ENCODE measurements around the gene MRPS16.

The MRPS16 gene

GRCh38 chr10:73252445-73253224, at the start of gene MRPS16:
MRPS16 (minus strand) TSS chr10:73252644; CDS start chr10:73252482, 162 bp downstream.
- DNase-seq (ENCODE audit: low spot score), result peak; percentile 90
- TF ChIP-seq CTCF (IDR thresholded peaks at IDR 0.05; ENCODE audit: extremely low read depth, missing control alignments), result no peak

GRCh38 chr10:73296946-73297345, 44.5 kb upstream of the MRPS16 start:
- no peak for TF ChIP-seq CTCF (IDR thresholded peaks at IDR 0.05; ENCODE audit: extremely low read depth, missing control alignments)
- no peak for DNase-seq (ENCODE audit: low spot score)

- no peak for DNase-seq (ENCODE audit: low spot score)
- no peak for TF ChIP-seq CTCF (IDR thresholded peaks at IDR 0.05; ENCODE audit: extremely low read depth, missing control alignments)
Observed at GRCh38 chr10:73293461-73293860, 41.0 kb upstream of the MRPS16 start.

GRCh38 chr10:73289958-73290357, 37.5 kb upstream of the MRPS16 start:
- no peak for TF ChIP-seq CTCF (IDR thresholded peaks at IDR 0.05; ENCODE audit: extremely low read depth, missing control alignments)
- DNase-seq (ENCODE audit: low spot score), result no peak

GRCh38 chr10:73287441-73287840, 35.0 kb upstream of the MRPS16 start:
- no peak for TF ChIP-seq CTCF (IDR thresholded peaks at IDR 0.05; ENCODE audit: extremely low read depth, missing control alignments)
- DNase-seq (ENCODE audit: low spot score), result no peak

GRCh38 chr10:73281097-73281496, 28.7 kb upstream of the MRPS16 start:
- DNase-seq (ENCODE audit: low spot score), result no peak
- TF ChIP-seq CTCF (IDR thresholded peaks at IDR 0.05; ENCODE audit: extremely low read depth, missing control alignments), result no peak

- no peak for TF ChIP-seq CTCF (IDR thresholded peaks at IDR 0.05; ENCODE audit: extremely low read depth, missing control alignments)
- no peak for DNase-seq (ENCODE audit: low spot score)
Observed at GRCh38 chr10:73264423-73264822, 12.0 kb upstream of the MRPS16 start.

Measured in GM20000 (cell line).